Esophagus muscularis mucosa (tissue), 3 donors: ENCODE results near the gene RELCH.

Source experiments
- CTCF ChIP-seq, 3 experiments: fragments of 200-600 bp in 2 of 3; fragments of 450-650 bp in 1 of 3; sonication (generic) in 2 of 3; IDR thresholded peaks; one replicate each; pipeline ENCODE4 v1.5.1; 2017 to 2019; ENCODE audit warnings: antibody characterized with exemption in 3 of 3, mild to moderate bottlenecking in 2 of 3, moderate library complexity in 1 of 3
- POLR2A ChIP-seq: fragments of 450-650 bp; IDR thresholded peaks from one replicate; pipeline ENCODE4 v1.6.1; 2017; ENCODE audit warnings: antibody characterized with exemption, moderate library complexity, mild to moderate bottlenecking, low read depth

- TF ChIP-seq CTCF (IDR thresholded peaks at IDR 0.05), result no peak
- no peak for TF ChIP-seq POLR2A
These were observed 11.2 kb downstream of the RELCH start for GRCh38 chr18:62198259-62198658.
